ENCODE results near the gene FILIP1.

FILIP1 gene

DNA sequence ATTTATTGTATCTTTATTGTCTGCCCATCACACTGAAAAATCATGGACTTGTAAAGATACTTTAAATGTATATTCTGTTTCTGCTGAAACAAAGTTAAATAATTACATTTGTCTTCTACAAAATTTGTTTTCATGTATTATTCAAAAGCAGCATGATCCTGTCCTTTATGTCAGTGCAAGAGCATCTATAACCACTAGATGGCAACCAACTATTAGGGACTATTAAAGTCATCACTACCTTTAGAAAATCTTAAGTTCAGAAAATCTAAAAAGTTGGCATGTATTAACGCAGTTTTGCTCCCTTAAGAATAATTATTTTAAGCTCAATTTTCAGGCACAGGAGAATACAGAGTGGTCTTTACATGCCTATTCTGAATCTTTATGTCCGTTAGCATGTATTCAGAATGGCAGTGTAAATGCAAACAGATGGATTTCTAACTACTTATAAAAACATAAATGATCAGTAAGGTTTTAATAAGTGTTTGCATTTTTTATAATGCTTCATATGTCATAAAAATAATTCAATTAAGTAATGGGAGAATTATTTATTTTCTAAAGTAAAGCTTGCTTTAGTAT lies 226.8 kb downstream of the FILIP1 start:
- DNase-seq (ENCODE audit: low spot score), result peak; percentile 58

DNA sequence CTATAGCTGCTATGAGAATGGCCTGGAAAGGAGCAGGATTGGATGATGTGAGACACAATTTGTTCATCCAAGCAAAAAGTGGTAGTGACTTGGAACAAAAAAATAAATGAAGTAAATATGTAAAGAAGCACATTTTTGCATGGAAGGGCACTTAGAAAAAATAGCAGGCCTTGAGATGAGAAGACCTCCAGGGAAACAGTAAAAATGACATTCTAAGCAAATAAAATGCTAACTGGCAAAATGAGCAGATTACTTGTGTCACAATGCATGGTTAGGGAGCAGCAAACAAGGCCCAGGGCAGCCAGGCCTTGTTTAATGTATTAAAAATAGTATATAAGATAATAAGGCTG lies 230.2 kb downstream of the FILIP1 start:
- no peak for DNase-seq (ENCODE audit: low spot score)

- no peak for DNase-seq (ENCODE audit: low spot score)
Observed at GRCh38 chr6:75262716-75263400, 230.7 kb downstream of the FILIP1 start.

DNA sequence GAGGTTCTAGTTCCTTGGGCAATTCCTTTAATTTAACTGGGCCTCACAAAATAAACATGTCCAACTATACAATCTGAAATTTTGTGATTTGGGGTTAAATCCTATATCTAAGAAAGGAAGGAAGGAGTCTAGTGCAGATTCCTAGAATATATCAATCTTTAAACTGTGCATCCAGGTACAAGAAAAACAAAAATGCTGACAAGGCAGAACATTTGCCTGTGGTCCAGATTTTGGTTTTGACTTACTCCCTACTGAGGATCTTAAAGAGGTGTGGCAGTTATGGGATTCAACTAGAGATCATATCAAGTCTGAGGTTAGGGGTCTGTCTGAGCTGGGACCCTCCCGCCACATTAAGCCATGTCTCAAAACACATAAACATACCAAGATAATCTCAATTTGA lies 232.3 kb downstream of the FILIP1 start:
- no peak for DNase-seq (ENCODE audit: low spot score)

DNA sequence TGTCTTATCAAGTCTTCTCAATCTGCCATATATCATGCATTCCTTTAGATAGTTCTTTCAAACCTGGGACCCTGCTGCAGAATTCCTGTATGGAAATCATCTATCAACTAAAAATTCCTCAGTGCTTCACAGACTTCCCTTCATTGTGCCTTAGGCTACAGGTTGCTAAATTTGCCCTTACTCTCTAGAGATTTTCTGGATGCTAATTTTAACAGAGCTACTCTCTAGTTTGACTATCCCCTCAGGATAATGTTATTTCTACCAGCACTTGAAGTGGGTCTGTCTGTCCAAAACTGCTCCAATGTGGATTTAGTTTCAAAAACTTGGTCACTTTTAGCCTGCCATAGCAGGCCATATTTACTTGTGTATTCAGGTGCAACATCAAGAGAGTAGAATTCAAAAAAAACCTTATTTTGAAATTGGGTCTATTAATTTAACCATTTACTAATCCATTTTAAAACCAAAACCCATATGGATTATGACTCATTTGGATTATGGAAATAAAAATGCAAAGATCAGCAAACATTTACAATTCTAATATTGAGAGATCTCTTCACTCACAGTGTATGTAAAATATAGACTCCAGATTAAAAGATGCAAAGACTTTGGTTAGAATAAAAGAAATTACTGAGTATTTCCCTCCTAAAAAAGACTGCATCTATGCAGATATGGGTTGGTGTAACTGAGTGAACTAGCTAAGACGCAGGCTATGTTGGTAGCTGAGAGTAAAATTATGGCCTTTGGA lies 236.1 kb downstream of the FILIP1 start:
- DNase-seq (ENCODE audit: low spot score), result no peak

GRCh38 chr6:75250552-75250951 lies 243.0 kb downstream of the FILIP1 start:
- no peak for DNase-seq (ENCODE audit: low spot score)

GRCh38 chr6:75249837-75250236 lies 243.8 kb downstream of the FILIP1 start:
- DNase-seq (ENCODE audit: low spot score), result no peak

DNA sequence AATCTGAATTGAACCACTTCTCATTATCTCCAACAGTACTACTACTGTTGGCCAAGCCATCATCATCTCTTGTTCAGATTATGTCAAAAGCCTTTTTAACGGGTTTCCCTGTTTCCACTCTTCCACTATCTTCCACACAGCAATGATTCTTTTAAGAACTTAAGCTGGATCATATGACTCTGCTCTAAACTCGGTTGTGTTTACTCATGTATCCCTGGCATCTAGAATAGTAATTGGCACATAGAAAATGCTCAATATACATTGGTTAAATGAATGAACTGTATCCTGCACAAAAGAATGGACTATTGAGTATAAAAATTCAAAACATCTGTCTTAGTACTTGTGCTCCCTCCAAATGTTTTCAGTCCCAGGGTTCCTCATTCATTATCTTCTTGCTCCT lies 247.2 kb downstream of the FILIP1 start:
- no peak for DNase-seq (ENCODE audit: low spot score)

DNA sequence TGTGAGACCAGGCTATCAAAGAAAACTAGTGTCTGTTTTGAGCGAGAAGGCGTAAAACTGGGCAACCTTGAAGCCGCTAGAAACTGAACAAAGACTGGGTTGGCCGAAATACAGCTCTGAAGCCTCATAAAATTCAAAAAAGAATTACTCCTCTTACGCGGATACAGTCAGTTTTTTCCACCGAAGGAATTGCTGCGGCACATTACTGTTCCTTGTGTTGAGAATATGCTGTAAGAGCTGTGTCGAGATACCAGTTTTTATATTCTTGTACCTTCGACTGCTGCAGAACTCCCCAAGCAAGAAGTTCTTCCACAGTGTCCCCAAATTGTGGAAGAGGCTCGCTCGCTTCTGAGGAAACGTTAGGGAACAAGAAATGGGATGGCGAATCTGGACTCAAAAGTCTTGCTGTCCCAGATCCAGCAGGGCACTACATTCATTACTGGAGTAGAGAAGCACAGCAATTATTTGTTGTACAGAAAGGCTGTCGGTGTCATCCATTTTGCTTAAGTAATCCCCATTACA lies 249.5 kb downstream of the FILIP1 start:
- peak; percentile 10 for DNase-seq (ENCODE audit: low spot score)

GRCh38 chr6:75243333-75244062 lies 250.1 kb downstream of the FILIP1 start, which contains the start of gene COX7A2:
Gene COX7A2, minus strand, starts transcription at chr6:75243801. Its CDS starts 67 bp downstream, at chr6:75243734.
- peak; percentile 90 for DNase-seq (ENCODE audit: low spot score)
